Stimulated activated CD4-positive, alpha-beta T cell treated with anti-CD3 and anti-CD28 coated beads, TNF-alpha, amount 100 ng/mL, for 1 hour (primary cell): ENCODE data around the gene MAN2A1.
"Not testable (repeated sequence)": the region's sequence is repeated elsewhere in the genome, so short reads cannot be mapped to it uniquely, and the experiment has no call there.

Experiments used
- DNase-seq, 3 donors: peaks; one replicate each; pipeline ENCODE4 v3.0.0-alpha.2; 2020; ENCODE audit warnings: low read depth in 3 of 3, low spot score in 1 of 3

The MAN2A1 gene

DNA sequence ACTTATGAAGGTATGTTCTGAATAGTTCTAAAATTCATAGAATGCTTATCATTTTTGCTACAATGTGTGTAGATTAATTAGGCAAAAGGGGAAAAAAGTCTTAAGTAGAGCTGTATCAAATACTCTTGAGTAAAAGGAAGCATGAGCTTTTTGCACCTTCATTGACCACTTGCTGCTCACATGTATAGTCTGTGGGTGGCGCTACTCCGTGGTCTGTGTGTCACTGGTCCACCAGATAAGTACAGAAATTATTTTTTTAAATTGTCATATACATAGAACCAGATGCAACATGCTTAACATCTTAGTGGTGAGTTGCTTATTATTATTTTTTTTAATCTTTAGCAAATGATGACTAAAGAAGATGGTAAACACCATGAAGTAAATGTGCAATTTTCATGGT lies 130.2 kb downstream of the MAN2A1 start:
- DNase-seq = no peak

GRCh38 chr5:109823597-109823996 lies 133.9 kb downstream of the MAN2A1 start:
- no peak for DNase-seq

DNA sequence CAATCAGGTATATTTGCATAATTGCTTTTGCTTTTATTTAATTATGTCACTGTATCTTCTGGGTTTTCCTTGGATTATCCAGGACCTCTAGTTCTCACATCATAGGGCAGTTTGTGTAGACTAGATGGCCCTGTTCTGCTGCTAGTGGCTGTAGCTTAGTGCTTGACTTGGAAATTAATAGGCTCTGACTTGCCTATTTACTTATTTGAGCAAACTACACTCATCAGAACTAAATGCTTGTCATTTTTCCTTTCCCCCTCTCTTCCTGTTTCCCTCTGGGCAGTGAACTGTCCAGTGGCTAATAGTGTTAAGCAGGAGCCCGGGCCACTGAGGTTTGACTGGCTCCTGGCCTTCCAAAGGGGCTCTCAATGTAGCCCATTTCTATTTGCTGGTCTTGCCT lies 135.7 kb downstream of the MAN2A1 start:
- DNase-seq = no peak

DNA sequence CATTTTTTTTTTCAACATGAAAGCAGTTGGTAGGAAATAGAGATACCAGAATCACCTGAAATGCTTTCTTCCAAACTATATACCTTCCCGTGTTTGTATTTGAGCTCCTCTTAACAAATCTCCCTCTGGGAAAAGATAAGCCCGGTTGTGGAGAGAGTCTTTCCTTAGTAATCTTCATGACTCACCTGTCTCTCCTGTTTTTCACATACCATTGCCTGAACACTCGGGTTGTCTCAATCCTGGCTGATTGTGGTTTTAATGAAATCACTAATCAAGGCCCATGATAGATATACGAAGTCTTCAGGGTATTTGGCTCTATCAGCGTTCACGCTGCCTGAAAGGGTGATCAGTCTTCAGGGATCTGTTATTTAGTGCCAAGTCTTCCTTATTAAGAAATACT lies 136.7 kb downstream of the MAN2A1 start:
- no peak for DNase-seq

DNA sequence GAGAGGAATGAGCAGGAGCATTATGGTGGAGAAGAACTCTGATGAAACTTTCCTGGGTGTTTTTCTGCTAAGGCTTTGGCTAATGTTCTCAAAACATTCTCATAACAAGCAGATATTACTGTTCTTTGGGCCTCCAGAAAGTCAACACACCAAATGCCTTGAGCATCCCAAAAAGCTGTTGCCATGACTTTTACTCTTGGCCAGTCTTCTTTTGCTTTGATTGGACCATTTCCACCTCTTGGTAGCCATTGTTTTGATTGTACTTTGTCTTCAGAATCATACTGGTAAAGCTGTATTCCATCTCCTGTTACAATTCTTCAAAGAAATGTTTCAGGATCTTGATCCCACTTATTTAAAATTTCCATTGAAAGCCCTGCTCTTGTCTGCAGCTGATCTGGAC lies 139.6 kb downstream of the MAN2A1 start:
- DNase-seq = no peak

DNA sequence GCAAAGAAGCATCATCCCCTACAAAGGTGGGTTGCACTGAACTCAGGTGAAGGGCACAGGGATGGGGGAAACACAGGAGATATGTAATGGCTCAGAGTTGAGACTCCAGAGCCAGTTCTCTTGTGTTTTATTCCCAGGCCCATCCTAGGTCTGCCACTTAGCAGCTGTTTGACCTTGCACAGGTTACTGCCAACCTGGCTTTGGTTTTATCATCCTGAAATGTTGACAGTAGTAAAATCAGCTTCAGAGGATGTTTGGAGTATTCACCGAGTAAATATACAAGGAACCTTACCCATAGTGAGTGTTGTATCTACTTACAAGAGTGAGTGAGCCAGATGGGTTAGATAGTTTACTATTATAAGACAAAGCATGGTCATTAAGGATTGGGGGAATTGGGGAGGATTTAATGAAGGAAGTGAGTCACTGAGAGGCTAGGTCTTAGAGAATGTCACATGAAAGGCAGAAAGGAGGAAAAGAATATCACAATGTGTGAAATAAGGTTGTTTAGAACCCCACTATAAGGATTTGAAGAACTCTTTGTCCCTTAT lies 141.3 kb downstream of the MAN2A1 start:
- no peak for DNase-seq

DNA sequence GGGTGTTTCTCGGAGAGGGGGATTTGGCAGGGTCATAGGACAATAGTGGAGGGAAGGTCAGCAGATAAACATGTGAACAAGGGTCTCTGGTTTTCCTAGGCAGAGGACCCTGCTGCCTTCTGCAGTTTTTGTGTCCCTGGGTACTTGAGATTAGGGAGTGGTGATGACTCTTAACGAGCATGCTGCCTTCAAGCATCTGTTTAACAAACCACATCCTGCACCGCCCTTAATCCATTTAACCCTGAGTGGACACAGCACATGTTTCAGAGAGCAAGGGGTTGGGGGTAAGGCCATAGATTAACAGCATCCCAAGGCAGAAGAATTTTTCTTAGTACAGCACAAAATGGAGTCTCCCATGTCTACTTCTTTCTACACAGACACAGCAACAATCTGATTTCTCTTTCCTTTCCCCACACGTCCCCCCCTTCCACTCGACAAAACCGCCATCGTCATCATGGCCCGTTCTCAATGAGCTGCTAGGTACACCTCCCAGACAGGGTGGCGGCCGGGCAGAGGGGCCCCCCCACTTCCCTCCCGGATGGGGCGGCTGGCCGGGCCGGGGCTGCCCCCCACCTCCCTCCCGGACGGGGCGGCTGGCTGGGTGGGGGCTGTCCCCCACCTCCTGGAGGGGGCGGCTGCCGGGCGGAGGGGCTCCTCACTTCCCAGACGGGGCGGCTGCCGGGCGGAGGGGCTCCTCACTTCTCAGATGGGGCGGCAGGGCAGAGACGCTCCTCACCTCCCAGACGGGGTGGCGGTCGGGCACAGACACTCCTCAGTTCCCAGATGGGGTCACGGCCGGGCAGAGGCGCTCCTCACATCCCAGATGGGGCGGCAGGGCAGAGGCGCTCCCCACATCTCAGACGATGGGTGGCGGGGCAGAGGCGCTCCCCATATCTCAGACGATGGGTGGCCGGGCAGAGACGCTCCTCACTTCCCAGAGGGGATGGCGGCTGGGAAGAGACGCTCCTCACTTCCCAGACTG lies 142.8 kb downstream of the MAN2A1 start:
- not testable (repeated sequence) for DNase-seq

- no peak for DNase-seq
These were observed 144.2 kb downstream of the MAN2A1 start for GRCh38 chr5:109833946-109834345.

DNA sequence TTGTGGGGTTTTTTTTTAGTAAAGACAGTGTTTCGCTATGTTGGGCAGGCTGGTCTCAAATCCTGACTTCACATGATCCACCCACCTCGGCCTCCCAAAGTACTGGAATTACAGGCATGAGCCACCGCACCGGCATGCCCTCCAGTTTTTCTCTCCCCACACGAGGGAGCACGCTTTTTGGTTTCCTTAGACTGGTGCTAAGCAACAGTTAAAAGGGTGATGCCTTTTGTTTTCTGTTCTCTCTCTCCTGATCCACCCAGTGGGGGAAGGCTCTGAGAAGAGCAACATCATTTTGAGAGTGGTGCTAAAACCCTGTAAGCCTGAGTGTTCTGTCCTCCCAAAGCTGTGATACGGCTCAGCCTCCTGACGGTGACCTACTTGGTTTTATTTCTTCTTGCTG lies 146.6 kb downstream of the MAN2A1 start:
- no peak for DNase-seq

- DNase-seq = no peak
These were observed 147.6 kb downstream of the MAN2A1 start for GRCh38 chr5:109837231-109837861.

- DNase-seq = no peak
These were observed 148.4 kb downstream of the MAN2A1 start for GRCh38 chr5:109838157-109838556.

DNA sequence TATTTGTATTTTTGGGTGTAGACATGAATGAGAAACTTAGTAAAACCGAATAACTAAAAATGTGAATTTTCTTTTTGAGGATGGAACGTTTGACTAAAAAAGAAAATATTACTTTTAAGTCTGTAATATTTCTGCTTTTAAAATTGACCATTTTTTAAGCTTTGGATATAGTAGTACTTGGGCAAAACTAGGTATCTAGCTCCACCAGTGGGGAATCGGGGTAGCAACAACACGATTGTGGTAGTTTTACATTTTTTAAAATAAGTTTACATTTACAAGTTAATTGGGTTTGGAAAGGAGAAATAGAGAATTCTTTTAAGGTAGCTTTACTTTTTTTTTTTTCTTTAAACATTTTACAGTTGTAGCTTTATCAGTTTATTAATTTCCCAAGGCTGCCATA lies 154.4 kb downstream of the MAN2A1 start:
- no peak for DNase-seq

GRCh38 chr5:109844695-109845094 lies 155.0 kb downstream of the MAN2A1 start:
- DNase-seq = no peak

DNA sequence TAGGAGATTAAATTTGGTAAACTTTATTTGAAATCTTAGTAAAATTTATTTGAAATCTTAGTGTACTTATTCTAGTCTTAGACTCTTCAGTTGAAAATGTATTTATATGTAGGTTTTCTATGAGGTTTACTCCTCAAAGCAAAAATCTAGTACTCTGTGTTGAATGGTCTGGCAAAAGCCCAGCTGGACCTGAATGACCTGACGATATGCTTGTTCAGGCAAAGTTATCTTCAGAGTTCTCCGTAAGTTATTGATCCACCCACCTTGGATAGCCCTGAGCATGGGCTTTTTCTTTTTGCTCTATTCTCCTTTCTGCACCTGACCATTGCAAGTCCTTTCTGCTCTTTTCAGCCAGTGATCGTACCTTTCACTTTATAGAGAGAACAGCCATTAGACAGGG lies 158.4 kb downstream of the MAN2A1 start:
- no peak for DNase-seq

DNA sequence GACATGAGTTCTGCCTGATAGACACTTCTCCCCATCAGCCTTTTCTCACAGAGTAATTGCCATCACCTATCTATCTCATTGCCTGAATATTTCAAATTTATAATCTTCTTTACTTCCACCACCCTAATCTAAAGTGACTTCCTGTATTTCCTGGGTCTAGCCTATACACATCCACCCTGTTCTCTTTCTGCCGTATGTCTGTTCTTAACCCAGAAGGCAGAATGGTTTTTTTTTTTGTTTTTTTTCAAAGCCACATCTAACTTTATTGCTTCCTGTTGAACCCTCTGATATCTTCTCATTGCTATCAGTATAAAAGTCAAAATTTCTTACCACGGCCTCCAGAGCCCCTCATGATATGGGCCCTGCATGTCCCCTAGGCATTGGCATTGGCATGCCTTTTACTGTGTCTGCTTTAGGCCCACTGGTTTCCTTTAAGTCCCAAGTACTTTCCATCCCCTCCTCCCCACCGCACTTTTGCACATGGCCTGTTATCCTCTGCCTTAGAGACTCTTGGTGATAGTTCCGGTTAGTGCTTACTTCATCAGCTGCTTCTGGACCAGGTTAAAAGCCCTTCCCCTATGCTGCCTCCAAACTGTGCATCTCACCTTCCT lies 159.9 kb downstream of the MAN2A1 start:
- DNase-seq = no peak

GRCh38 chr5:109852371-109853155 lies 162.8 kb downstream of the MAN2A1 start:
- DNase-seq = no peak

DNA sequence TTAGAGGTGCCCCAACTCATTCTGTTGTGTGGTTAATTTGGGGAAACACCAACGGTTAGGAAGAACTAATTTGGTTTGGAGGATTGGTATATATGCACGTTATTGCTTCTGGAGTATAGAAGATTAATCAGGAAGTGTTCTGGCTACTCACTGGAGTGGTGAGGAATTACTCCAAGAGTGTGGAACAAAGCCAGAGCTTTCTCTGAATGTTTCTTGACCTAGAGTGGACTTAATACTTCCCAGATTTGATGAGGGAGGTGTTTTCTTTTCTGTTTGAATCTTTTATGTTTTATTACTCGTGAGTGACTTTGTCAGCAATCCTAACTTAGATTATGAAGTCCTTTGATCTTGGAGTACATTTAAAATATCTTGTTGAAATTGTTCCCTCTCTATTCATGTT lies 163.7 kb downstream of the MAN2A1 start:
- no peak for DNase-seq

GRCh38 chr5:109855056-109855455 lies 165.3 kb downstream of the MAN2A1 start:
- no peak for DNase-seq

DNA sequence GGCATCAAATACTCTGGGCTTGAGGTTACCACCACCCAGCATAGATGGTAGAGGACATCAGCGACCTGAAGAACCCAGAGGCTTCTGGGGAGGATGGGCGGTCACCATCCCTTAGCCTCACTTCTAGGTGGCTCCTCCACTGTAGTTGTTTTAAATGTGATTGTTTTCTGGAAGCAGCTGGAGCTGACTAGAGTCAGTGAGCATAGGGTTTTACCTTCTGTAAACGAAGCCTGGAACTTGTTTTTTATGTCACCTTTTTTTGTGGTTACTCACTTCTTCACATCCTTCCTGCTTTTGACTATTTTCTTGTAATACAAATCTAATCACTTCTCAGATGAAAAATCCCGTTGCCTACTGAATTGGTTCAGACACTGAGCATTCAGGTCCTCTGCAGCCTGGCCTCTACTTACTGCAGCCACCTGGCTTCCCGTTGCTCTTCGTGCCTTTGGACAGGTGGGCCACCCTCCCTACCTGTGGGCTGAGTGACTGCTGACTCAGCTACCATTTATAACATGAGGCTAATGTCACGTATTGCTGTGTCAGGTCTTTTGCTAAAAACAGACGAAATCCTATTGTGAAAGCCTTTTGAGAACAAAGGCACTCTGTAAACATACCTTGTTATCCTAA lies 167.8 kb downstream of the MAN2A1 start:
- DNase-seq = no peak

GRCh38 chr5:109859537-109859936 lies 169.8 kb downstream of the MAN2A1 start:
- no peak for DNase-seq

DNA sequence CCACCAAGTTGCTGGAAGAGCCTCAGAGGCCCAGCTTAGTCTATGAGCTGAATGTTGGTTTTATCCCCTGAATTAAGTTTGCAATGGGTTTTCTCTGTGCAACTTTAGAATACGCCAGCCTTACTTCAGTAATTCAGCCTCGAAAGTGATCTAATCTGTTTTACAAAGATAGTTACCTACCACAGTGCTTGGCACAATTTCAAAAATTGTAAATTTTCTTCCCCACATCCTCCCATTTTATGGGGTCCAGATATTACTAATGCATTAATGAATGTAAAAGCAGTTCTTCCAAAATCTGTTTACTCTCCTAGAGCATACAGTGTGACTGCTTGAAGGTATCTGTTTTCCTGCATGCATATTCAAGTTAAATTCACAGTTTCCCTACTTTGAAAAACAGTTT lies 172.6 kb downstream of the MAN2A1 start:
- DNase-seq = no peak
